ENCODE data around the gene CHST10.
A peak's percentile ranks its signal among the peaks of the same experiment; 100 is the strongest.
"Not testable (repeated sequence)": the region's sequence is repeated elsewhere in the genome, so short reads cannot be mapped to it uniquely, and the experiment has no call there.

Gene CHST10, protein sequence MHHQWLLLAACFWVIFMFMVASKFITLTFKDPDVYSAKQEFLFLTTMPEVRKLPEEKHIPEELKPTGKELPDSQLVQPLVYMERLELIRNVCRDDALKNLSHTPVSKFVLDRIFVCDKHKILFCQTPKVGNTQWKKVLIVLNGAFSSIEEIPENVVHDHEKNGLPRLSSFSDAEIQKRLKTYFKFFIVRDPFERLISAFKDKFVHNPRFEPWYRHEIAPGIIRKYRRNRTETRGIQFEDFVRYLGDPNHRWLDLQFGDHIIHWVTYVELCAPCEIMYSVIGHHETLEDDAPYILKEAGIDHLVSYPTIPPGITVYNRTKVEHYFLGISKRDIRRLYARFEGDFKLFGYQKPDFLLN

DNA sequence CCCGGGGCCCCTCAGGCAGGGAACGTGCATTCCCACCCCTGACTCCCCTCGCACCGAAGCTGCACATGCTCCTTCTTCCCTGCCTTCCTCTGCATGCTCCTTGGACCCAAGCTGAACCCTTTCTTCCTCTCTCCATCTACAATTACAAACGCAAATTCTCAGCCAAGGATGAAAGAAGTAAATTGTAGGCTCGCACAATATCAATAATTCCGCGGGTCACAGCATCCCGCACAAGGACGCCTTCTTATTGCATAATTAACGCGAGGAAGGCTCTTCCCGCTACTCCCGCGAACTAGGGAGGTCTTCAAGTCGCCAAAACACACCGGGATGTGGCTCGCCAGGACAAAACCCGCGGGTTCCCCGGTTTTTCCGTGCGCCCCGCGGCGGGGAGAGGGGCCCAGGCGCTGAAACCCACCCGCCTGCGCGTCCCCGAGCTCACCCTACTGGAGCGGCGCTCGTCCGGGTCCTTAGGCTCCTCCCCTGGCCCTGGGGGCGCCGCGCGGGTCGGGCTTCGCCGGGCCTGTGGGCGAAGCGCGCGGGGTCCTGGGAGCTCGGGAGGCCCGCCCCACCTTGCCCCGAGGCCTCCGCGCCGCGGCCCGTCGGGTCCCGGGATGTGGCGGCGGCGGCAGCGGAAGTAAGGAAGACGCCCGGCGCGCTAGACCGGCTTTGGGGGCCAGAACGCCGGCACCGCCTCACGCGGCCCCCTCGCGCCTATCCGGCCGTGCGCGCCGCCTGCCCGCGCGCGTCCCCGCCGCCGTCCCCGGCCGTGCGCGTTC lies at the start of gene CHST10:
TSS of gene CHST10 (minus strand) at position 734 of the 776 bp plus-strand sequence. CDS start 10,993 bp downstream, outside the sequence.
- Mint-ChIP-seq H3K4me1 (peaks cover 38% of the 10 kb centered on the region), H3K9me3 (no peaks in the 10 kb centered on the region), H3K36me3 (peaks cover 21% of the 10 kb centered on the region), H3K4me3 (peak within 1 kb of the TSS; percentile 95), H3K27me3 (no peaks in the 10 kb centered on the region), H3K27ac (peak within 1 kb of the TSS; percentile 93)
- peak; percentile 94 for ATAC-seq

DNA sequence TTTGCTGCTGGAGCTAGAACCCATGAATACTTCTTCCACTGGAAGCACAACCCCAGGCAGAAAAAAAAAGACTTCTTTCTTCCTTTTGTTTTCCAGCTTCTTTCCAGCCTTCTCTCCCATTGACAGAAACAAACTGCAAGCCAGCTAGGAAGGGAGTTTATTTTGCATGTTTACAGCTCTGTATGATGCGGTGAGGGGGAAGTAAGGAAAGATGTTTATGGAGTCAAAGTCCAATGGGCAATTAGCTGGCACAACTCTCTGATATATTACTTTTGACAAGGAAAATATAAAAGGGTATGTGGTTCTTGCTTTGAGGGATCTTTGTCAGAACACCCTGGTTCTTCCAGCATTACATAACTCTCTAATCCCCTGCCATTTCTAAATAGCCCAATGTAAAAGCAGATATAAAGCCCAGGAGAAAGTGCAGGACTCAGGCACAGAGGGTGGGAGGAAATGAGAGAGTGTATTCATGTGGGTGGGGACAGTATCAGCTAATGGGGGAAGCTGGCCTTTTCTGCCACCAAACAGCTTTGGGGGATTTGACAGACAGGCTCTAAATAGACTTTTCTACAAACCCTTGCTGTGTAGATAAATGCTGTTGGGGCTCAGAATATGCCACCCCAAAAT lies 43.5 kb upstream of the CHST10 start:
- Mint-ChIP-seq H3K27ac (no peak overlapping the region), H3K4me1 (no peaks in the 10 kb centered on the region), H3K9me3 (peaks cover 14% of the 10 kb centered on the region), H3K4me3 (no peak overlapping the region), H3K36me3 (no peaks in the 10 kb centered on the region), H3K27me3 (peaks cover 9% of the 10 kb centered on the region)
- ATAC-seq = no peak

DNA sequence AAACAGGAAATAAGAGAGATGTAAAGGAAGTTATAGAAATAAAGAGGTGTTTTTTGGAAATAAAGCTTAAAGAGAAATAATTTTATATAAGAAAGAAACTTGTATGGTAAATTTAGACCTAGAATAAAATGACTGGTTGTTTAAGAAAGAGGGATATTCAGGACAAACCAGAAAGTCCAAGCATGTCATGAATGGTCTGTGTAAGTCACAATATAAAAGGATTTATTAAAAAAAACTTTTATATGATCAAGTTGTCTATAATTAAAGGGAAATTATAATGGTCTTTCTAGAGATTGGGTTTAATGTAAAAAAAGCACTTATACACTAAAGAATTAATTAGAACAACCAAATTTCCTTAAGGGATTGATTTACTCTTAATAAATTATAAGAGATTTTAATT lies 38.9 kb upstream of the CHST10 start:
- not testable (repeated sequence) for H3K27me3 Mint-ChIP-seq, ATAC-seq, H3K27ac Mint-ChIP-seq, H3K4me3 Mint-ChIP-seq, H3K4me1 Mint-ChIP-seq, H3K36me3 Mint-ChIP-seq
- H3K9me3 Mint-ChIP-seq = peaks cover 12% of the 10 kb centered on the region

DNA sequence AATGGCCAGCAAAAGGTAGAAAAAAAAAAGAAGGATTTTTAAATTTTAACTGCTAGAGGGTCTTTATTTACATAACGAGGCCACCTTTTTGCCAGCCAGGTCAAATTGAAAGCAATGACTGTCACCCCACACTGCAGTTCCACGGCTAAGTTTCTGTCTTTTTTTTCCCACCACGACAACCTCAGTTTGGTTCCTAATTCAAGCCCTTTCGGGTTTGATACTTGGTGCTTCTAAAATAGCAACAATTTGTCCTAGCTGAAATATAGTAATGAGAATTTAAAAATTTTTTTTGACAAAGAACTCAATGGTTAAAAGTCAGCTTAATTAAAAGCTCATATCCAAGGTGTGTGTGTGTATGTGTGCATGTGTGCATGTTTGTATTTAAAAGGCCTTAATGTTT lies 36.4 kb upstream of the CHST10 start:
- Mint-ChIP-seq H3K9me3 (peaks cover 3% of the 10 kb centered on the region), H3K36me3 (no peaks in the 10 kb centered on the region), H3K4me3 (no peak overlapping the region), H3K27me3 (no peaks in the 10 kb centered on the region), H3K27ac (no peak overlapping the region), H3K4me1 (no peaks in the 10 kb centered on the region)
- no peak for ATAC-seq

DNA sequence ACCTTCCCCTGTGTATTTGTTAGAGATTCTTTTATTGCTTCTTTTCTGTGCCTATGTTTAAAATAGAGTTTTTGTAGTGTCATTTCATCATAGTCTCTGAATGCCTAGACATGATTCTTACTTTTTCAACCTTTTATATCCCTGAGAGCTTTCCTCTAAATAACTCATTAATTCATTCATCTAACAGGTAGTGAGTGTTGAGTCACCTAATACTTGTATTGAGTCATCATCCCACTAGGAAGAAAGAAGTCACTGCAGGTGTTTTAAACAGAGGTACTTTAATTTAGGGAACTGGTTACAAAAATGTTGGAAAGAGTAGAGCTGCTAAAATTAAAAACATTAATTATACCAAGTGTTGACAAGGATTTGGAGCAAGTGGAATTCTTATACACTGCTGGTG lies 34.3 kb upstream of the CHST10 start:
- H3K4me3 Mint-ChIP-seq = no peak overlapping the region
- H3K27me3 Mint-ChIP-seq = no peaks in the 10 kb centered on the region
- ATAC-seq = no peak
- H3K4me1 Mint-ChIP-seq = no peaks in the 10 kb centered on the region
- H3K27ac Mint-ChIP-seq = no peak overlapping the region
- no peaks in the 10 kb centered on the region for H3K36me3 Mint-ChIP-seq
- peaks cover 3% of the 10 kb centered on the region for H3K9me3 Mint-ChIP-seq

DNA sequence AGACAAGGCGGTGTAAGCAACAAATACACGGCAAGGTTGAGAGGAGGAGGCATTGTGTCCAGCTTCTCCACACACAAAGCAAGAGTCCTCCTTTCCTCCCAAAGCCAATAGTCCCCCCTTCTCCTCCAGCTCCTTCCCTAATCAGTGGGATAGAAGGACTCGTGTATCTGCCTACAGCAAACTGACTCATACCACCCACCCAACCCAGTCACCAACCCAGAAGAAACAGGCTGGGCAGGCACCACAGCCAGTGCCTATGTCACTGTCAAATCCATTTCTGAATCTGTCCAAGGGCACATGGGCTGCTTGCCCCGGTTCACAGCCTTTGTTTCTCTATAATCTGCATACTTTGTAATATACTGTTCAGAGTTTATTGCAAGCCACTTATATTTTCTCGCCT lies 33.6 kb upstream of the CHST10 start:
- Mint-ChIP-seq H3K4me3 (no peak overlapping the region), H3K36me3 (no peaks in the 10 kb centered on the region), H3K27me3 (no peaks in the 10 kb centered on the region), H3K9me3 (peaks cover under 1% of the 10 kb centered on the region), H3K27ac (no peak overlapping the region), H3K4me1 (no peaks in the 10 kb centered on the region)
- no peak for ATAC-seq

DNA sequence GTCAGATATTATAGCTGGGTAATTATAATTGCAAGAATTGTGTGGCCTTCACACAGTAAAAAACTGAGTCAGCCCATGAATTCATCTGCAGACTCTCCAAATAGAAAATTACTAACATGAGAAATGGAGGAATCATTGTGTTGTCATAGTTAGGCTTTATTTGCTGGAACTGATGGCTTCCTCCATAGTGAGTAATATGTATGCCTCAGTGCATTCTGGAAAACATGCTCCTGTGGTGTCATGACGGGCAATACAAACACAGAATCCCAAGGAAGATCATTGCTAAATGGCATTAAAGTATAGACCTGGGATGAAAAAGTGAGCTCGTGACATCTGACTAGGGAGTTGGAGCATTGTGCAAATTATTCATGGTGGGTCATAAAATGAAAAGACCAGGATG lies 29.2 kb upstream of the CHST10 start:
- Mint-ChIP-seq H3K27me3 (no peaks in the 10 kb centered on the region), H3K4me3 (no peak overlapping the region)

DNA sequence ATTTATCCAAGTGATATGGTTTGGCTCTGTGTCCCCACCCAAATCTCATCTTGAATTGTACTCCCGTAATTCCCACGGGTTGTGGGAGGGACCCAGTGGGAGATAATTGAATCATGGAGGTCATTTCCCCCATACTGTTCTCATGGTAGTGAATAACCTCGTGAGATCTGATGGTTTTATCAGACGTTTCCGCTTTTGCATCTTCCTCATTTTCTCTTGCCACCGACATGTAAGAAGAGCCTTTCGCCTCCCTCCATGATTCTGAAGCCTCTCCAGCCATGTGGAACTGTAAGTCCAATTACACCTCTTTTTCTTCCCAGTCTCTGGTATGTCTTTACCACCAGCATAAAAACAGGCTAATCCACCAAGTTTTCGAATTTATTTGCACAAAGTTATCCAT lies 20.3 kb upstream of the CHST10 start:
- Mint-ChIP-seq H3K27ac (no peak overlapping the region), H3K4me3 (no peak overlapping the region), H3K9me3 (no peaks in the 10 kb centered on the region), H3K27me3 (peaks cover 42% of the 10 kb centered on the region), H3K36me3 (no peaks in the 10 kb centered on the region), H3K4me1 (no peaks in the 10 kb centered on the region)
- ATAC-seq = no peak

More for the DNA sequence above, 29.2 kb upstream of the CHST10 start:
- no peak for ATAC-seq
- Mint-ChIP-seq H3K9me3 (no peaks in the 10 kb centered on the region), H3K4me1 (no peaks in the 10 kb centered on the region), H3K27ac (no peak overlapping the region), H3K36me3 (no peaks in the 10 kb centered on the region)

DNA sequence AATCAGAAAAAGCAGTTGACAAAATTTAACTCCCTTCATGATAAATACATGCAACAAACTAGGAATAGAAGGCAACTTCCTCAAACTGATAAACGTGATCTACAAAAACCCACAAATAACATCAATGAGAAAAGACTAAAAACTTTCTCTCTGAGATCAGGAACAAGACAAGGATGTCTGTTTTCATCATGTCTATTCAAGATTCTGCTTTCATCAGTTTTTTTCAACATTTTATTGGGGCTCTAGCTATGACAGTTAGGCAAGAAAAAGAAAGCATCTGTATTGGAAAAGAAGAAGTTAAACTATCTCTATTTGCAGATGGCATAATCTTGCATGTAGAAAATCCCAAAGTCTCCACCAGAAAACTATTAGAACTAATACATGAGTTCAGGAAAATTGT lies 12.3 kb upstream of the CHST10 start:
- Mint-ChIP-seq H3K27me3 (peaks cover 33% of the 10 kb centered on the region), H3K4me3 (no peak overlapping the region), H3K9me3 (peaks cover 6% of the 10 kb centered on the region), H3K36me3 (no peaks in the 10 kb centered on the region), H3K27ac (no peak overlapping the region), H3K4me1 (peaks cover 6% of the 10 kb centered on the region)
- ATAC-seq = no peak

DNA sequence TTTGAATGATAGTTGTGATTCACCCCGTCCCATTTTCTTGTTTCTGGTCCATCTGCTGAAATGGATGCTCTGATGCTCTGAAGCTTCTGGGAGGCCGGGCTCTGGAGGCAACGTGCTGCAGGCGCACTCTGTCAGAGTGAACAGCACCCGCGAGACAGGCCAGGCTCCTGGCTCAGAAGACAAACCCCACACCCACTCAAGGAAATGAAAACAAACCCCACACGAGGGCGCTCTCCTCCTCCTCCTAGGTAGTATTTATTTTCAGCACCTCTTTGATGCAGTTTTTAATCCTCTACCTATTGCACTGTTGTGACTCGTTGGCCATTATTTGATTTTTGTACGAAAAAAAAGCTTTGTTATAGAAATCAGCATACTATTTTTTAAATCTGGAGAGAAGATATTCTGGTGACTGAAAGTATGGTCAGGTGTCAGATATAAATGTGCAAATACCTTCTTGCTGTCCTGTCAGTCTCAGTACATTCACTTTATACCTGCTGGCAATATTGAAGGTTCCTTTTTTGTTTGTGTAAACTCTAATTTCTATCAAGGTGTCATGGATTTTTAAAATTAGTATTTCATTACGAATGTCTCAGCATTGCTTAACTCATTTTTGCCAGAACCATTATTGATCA lies 10.3 kb upstream of the CHST10 start:
- Mint-ChIP-seq H3K4me3 (no peak overlapping the region), H3K27me3 (peaks cover 31% of the 10 kb centered on the region), H3K36me3 (no peaks in the 10 kb centered on the region), H3K27ac (peak overlapping the region; percentile 16), H3K4me1 (peaks cover 6% of the 10 kb centered on the region), H3K9me3 (peaks cover 6% of the 10 kb centered on the region)
- ATAC-seq = peak; percentile 77

DNA sequence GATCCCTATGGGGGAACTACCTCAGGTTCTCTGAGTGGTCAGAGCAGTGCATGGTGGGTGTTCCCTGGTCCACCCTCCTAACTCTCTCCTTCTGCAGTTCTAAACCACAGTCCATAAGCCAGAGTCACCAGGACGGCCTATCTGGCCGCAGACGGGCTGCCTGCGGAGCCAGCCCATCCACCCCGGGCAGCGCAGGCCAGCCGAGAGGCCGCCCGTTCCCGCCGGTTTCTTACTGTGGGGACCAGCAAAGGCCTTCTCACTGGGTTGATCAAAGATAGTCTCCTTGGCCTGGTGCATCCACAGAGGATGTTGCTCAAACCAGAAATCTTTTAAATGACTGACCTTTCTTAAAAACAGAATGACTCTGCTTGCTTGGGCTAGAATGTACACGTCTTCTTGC lies 9.6 kb upstream of the CHST10 start:
- ATAC-seq = no peak
- peaks cover 6% of the 10 kb centered on the region for H3K9me3 Mint-ChIP-seq
- H3K27ac Mint-ChIP-seq = peak overlapping the region; percentile 16
- H3K4me1 Mint-ChIP-seq = peaks cover 6% of the 10 kb centered on the region
- H3K27me3 Mint-ChIP-seq = peaks cover 30% of the 10 kb centered on the region
- H3K36me3 Mint-ChIP-seq = no peaks in the 10 kb centered on the region
- no peak overlapping the region for H3K4me3 Mint-ChIP-seq

DNA sequence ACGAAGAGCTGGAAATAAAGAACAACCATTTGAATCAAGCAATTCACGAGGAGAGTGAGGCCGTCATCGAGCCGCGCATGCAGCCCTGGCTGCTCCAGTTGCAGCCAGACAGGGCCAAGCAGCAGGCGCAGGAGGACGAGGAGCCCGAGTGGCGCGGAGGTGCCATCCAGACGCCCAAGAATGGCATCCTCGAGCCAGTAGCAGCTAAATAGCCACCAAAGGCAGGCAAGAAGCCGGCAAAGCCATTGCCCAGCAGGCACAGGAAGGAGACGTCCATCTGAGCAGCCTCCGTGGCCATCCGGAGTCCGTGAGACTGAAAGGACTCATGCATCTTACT lies 8.9 kb upstream of the CHST10 start:
- Mint-ChIP-seq H3K4me3 (no peak overlapping the region), H3K27ac (no peak overlapping the region), H3K9me3 (peaks cover 6% of the 10 kb centered on the region), H3K4me1 (peaks cover 6% of the 10 kb centered on the region), H3K27me3 (peaks cover 30% of the 10 kb centered on the region), H3K36me3 (no peaks in the 10 kb centered on the region)
- no peak for ATAC-seq

DNA sequence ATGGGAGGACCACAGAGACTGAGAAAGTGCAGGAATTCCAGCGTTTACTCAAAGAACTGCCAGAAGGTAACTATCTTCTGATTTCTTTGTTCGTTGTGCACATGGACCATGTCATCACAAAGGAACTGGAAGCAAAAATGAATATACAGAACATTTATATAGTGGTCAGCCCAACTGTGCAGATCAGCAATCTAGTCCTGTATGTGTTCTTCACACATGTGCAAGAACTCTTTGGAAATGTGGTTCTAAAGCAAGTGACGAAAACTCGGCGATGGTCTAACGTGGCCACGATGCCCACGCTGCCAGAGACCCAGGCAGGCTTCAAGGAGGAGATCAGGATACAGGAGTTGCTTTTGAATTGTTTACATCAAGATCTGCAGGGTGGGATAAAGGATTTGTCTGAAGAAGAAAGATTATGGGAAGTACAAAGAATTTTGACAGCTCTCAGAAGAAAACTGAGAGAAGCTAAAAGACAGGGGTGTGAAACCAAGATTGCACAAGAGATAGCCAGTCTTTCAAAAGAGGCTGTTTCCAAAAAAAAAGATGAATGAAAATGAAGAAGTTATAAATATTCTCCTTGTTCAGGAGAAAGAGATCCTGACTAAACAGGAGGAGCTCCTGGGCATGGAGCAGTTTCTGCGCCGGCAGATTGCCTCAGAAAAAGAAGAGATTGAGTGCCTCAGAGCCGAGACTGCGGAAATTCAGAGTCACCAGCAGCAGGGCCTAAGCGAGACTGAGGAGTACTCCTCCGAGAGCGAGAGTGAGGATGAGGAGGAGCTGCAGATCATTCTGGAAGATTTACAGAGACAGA lies 8.3 kb upstream of the CHST10 start:
- Mint-ChIP-seq H3K4me3 (no peak overlapping the region), H3K27ac (no peak overlapping the region), H3K27me3 (peaks cover 30% of the 10 kb centered on the region), H3K4me1 (peaks cover 6% of the 10 kb centered on the region), H3K9me3 (peaks cover 6% of the 10 kb centered on the region), H3K36me3 (no peaks in the 10 kb centered on the region)
- no peak for ATAC-seq

DNA sequence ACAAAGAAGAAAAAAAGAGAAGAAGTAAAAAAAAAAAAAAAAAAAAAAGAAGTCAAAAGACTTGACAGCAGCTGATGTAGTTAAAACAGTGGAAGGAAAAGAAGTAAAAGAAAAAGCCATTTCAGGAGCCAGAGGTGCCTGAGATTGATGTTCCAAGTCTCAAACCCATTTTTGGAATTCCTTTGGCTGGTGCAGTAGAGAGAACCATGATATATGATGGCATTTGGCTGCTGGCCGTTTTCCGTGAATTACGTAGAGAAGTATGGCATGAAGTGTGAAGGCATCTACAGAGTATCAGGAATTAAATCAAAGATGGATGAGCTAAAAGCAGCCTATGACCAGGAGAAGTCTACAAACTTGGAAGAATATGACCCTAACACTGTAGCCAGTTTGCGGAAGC lies 7.6 kb upstream of the CHST10 start:
- Mint-ChIP-seq H3K27ac (no peak overlapping the region), H3K36me3 (no peaks in the 10 kb centered on the region), H3K9me3 (no peaks in the 10 kb centered on the region), H3K4me1 (peaks cover 6% of the 10 kb centered on the region), H3K27me3 (peaks cover 30% of the 10 kb centered on the region), H3K4me3 (no peak overlapping the region)
- ATAC-seq = no peak
